ENCODE measurements around the gene SH3D21. TPM values are rescaled to one million over a fixed set of nuclear protein-coding genes. Genes with fewer than 3 reads are reported as not detected.

Gene SH3D21
- total RNA-seq, 2 experiments from 2014 or later: 1.9 to 2.6 TPM

DNA sequence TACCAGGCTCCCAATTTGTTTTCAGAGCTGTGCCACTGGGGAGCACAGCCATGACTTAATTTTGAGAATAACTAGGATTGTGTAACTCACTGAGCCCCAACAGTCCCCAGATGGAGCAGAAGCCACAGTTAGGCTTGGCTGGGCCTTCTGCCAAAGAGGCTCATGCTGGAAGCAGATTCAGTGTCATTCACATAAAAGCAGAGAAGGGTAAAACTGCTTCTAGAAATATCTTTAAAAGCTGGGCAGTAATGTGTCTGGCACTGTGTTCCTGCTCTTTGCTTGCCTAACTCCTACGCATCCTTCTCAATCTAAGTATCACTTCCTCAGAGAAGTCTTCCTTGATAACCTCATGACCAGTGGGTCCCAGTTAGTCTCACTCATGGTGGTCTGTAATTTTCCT is 59.2 kb downstream of the SH3D21 start:
- Histone ChIP-seq H3K9me3 (ENCODE audit: control insufficient read depth in 1 of 2, insufficient read depth in 1 of 2, low read length in 2 of 2) (no peaks in the 10 kb centered on the region), H3K27me3 (ENCODE audit: control insufficient read depth in 1 of 2, insufficient read depth in 2 of 2, low read length in 2 of 2) (no peaks in the 10 kb centered on the region), H3K36me3 (ENCODE audit: insufficient read depth, low read length) (peaks cover 25% of the 10 kb centered on the region), H3K4me1 (ENCODE audit: insufficient read depth, low read length) (peaks cover 61% of the 10 kb centered on the region), H3K4me3 (ENCODE audit: low read length) (no peak overlapping the region), H3K27ac (ENCODE audit: low read depth in 1 of 2, low read length in 2 of 2) (peak overlapping the region; percentile 64 to 65)
- POLR2A ChIA-PET: interaction anchor here (2.7 to 5.2 kb wide), 3 partner anchors 13 to 59 kb away, joined by 12 to 73 read pairs (median 58); partner anchors contain the start of genes SH3D21 and STK40
- no peaks in the 10 kb centered on the region for H3K9me3 Mint-ChIP-seq
- TF ChIP-seq, protein P1, sequence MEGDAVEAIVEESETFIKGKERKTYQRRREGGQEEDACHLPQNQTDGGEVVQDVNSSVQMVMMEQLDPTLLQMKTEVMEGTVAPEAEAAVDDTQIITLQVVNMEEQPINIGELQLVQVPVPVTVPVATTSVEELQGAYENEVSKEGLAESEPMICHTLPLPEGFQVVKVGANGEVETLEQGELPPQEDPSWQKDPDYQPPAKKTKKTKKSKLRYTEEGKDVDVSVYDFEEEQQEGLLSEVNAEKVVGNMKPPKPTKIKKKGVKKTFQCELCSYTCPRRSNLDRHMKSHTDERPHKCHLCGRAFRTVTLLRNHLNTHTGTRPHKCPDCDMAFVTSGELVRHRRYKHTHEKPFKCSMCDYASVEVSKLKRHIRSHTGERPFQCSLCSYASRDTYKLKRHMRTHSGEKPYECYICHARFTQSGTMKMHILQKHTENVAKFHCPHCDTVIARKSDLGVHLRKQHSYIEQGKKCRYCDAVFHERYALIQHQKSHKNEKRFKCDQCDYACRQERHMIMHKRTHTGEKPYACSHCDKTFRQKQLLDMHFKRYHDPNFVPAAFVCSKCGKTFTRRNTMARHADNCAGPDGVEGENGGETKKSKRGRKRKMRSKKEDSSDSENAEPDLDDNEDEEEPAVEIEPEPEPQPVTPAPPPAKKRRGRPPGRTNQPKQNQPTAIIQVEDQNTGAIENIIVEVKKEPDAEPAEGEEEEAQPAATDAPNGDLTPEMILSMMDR (IDR thresholded peaks at IDR 0.05): no peak
- H3K4me1 Mint-ChIP-seq (ENCODE audit: low read depth): peaks cover 55% of the 10 kb centered on the region
- peaks cover 34% of the 10 kb centered on the region for H3K36me3 Mint-ChIP-seq (ENCODE audit: low read depth)
- no peak overlapping the region for H3K4me3 Mint-ChIP-seq
- CTCF ChIA-PET: interaction anchor here (2.0 to 2.5 kb wide), 2 partner anchors 21 to 23 kb away, joined by 7 to 8 read pairs; partner anchors contain the start of gene STK40
- H3K27me3 Mint-ChIP-seq: no peaks in the 10 kb centered on the region
- H3K27ac Mint-ChIP-seq: peak overlapping the region; percentile 96
- intact Hi-C loops (cut with DNase I, micrococcal nuclease): loop anchor here (5.0 kb wide), 2 partner anchors 43 to 58 kb away; partner anchors contain the start of genes EVA1B (in 1 of the 2) and SH3D21 (in 1 of the 2)
- DNase-seq: no peak
- ATAC-seq (ENCODE audit: poor library complexity): no peak

DNA sequence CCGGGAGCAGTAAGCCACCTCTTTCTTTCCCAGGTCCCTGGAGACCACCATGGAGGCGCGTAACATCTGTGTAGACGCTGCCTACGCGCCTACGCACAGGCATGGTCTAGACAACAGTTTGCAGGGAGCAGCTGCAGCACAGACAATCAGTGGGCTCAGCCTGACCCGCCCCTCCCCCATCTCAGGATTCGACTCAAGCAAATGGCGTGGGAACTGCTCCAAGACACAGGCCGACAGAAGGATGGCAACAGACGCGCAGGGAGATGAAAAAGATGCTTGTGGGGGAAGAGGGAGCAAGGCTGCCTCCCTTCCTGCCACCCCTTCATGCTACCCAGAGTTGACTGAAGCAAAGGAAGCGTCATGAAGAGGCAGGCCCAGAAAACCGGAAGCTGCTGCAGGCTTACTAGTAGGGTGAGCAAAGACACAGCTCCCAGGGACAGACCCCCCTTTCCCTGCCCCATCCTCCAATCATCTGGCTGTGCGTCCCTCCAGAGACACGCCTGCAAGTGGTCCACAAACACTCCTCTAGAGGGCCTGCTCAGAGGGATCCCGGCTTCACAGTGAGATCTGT is 60.0 kb downstream of the SH3D21 start:
- peak overlapping the region; percentile 31 for H3K4me3 Mint-ChIP-seq
- intact Hi-C loops (cut with DNase I, micrococcal nuclease): loop anchor here (5.0 kb wide), 2 partner anchors 44 to 59 kb away; partner anchors contain the start of genes EVA1B (in 1 of the 2) and SH3D21 (in 1 of the 2)
- CTCF ChIA-PET: interaction anchor here (2.0 to 4.5 kb wide), 2 partner anchors 20 to 23 kb away, joined by 8 to 43 read pairs; partner anchors contain the start of gene STK40
- Histone ChIP-seq H3K4me1 (ENCODE audit: insufficient read depth, low read length) (peaks cover 59% of the 10 kb centered on the region), H3K4me3 (ENCODE audit: low read length) (no peak overlapping the region), H3K36me3 (ENCODE audit: insufficient read depth, low read length) (peaks cover 18% of the 10 kb centered on the region), H3K27me3 (ENCODE audit: control insufficient read depth in 1 of 2, insufficient read depth in 2 of 2, low read length in 2 of 2) (no peaks in the 10 kb centered on the region), H3K9me3 (ENCODE audit: control insufficient read depth in 1 of 2, insufficient read depth in 1 of 2, low read length in 2 of 2) (no peaks in the 10 kb centered on the region), H3K27ac (ENCODE audit: low read depth in 1 of 2, low read length in 2 of 2) (peak overlapping the region; percentile 64 to 65)
- H3K36me3 Mint-ChIP-seq (ENCODE audit: low read depth): peaks cover 33% of the 10 kb centered on the region
- H3K9me3 Mint-ChIP-seq: no peaks in the 10 kb centered on the region
- H3K4me1 Mint-ChIP-seq (ENCODE audit: low read depth): peaks cover 55% of the 10 kb centered on the region
- peak overlapping the region; percentile 96 for H3K27ac Mint-ChIP-seq
- H3K27me3 Mint-ChIP-seq: no peaks in the 10 kb centered on the region
- peak; percentile 88 for ATAC-seq (ENCODE audit: poor library complexity)
- POLR2A ChIA-PET: interaction anchor here (1.2 to 5.2 kb wide), 14 partner anchors 10 to 142 kb away, joined by 4 to 73 read pairs (median 9); partner anchors contain the start of genes EVA1B, LSM10, MRPS15 and OSCP1
- DNase-seq: peak; percentile 38 to 84 (median 62)
- TF ChIP-seq, protein P1 (IDR thresholded peaks at IDR 0.05): no peak

GRCh38 chr1:36367066-36367465 is 60.9 kb downstream of the SH3D21 start:
- Histone ChIP-seq H3K27ac (ENCODE audit: low read depth in 1 of 2, low read length in 2 of 2) (peak overlapping the region; percentile 65 to 72), H3K4me1 (ENCODE audit: insufficient read depth, low read length) (peaks cover 58% of the 10 kb centered on the region), H3K4me3 (ENCODE audit: low read length) (peak overlapping the region; percentile 5), H3K9me3 (ENCODE audit: control insufficient read depth in 1 of 2, insufficient read depth in 1 of 2, low read length in 2 of 2) (no peaks in the 10 kb centered on the region), H3K27me3 (ENCODE audit: control insufficient read depth in 1 of 2, insufficient read depth in 2 of 2, low read length in 2 of 2) (no peaks in the 10 kb centered on the region), H3K36me3 (ENCODE audit: insufficient read depth, low read length) (peaks cover 12% of the 10 kb centered on the region)
- Mint-ChIP-seq H3K27me3 (no peaks in the 10 kb centered on the region), H3K4me1 (ENCODE audit: low read depth) (peaks cover 56% of the 10 kb centered on the region), H3K27ac (peak overlapping the region; percentile 96), H3K4me3 (peak overlapping the region; percentile 31), H3K36me3 (ENCODE audit: low read depth) (peaks cover 25% of the 10 kb centered on the region), H3K9me3 (no peaks in the 10 kb centered on the region)
- TF ChIP-seq, protein P1 (IDR thresholded peaks at IDR 0.05): no peak
- peak in 13 of 14 experiments; percentile 15 to 79 (median 44) for DNase-seq
- ChIA-PET CTCF (interaction anchor here (0.7 to 4.5 kb wide), 4 partner anchors 19 to 61 kb away, joined by 3 to 43 read pairs (median 6); partner anchors contain the start of genes SH3D21 and STK40), POLR2A (interaction anchor here (0.7 to 5.2 kb wide), 17 partner anchors 11 to 218 kb away, joined by 3 to 73 read pairs (median 8); partner anchors contain the start of genes EVA1B, LSM10, MRPS15 and OSCP1)
- peak; percentile 38 for ATAC-seq (ENCODE audit: poor library complexity)
- intact Hi-C loops (cut with DNase I, micrococcal nuclease): loop anchor here (5.0 kb wide), 2 partner anchors 45 to 60 kb away; partner anchors contain the start of genes EVA1B (in 1 of the 2) and SH3D21 (in 1 of the 2)
